ENCODE data around the gene UBTD1. TPM values are rescaled to one million over a fixed set of nuclear protein-coding genes. Genes with fewer than 3 reads are reported as not detected.

The UBTD1 gene
- total RNA-seq, 4 donors from 2014 or later = 0.40 to 4.1 (median 3.2) TPM

GRCh38 chr10:97577701-97578100 is 79.0 kb downstream of the UBTD1 start:
- TF ChIP-seq POLR2A (IDR thresholded peaks at IDR 0.05) = no peak
- Histone ChIP-seq H3K4me1 (no peaks in the 10 kb centered on the region), H3K36me3 (no peaks in the 10 kb centered on the region), H3K4me3 (no peak overlapping the region), H3K9me3 (no peaks in the 10 kb centered on the region), H3K27me3 (no peaks in the 10 kb centered on the region), H3K27ac (no peak overlapping the region)
- 60 to 80% methylated on average over 1 to 9 of the region's 9 CpGs for WGBS, 2 donors (ENCODE audit: low coverage in 1 of 2)
- in situ Hi-C loops (cut with MboI; ENCODE audit: low pct_ligation_motif_present in 1 of 4, low pct_unique_long_range_greater_than_20kb in 1 of 4, low sequenced_read_pairs in 3 of 4) (no loop called here), intact Hi-C loops (cut with DNase I; ENCODE audit: low total_unique reads) (no loop called here)
- DNase-seq = no peak

GRCh38 chr10:97578171-97578844 is 79.6 kb downstream of the UBTD1 start:
- 76 to 87% methylated on average over 15 to 39 of the region's 40 CpGs for WGBS, 2 donors (ENCODE audit: low coverage in 1 of 2)
- H3K27ac ChIP-seq = no peak overlapping the region
- TF ChIP-seq CTCF (IDR thresholded peaks at IDR 0.05) (no peak), EP300 (IDR thresholded peaks at IDR 0.05; ENCODE audit: low read depth) (no peak), POLR2AphosphoS5 (IDR thresholded peaks at IDR 0.05) (no peak), POLR2A (IDR thresholded peaks at IDR 0.05) (no peak)
- in situ Hi-C loops (cut with MboI; ENCODE audit: low pct_ligation_motif_present in 1 of 4, low pct_unique_long_range_greater_than_20kb in 1 of 4, low sequenced_read_pairs in 3 of 4) (no loop called here), intact Hi-C loops (cut with DNase I; ENCODE audit: low total_unique reads) (no loop called here)
- DNase-seq = no peak
- H3K4me1 ChIP-seq = no peaks in the 10 kb centered on the region
- no peak overlapping the region for H3K4me3 ChIP-seq
- no peaks in the 10 kb centered on the region for H3K27me3 ChIP-seq
- no peaks in the 10 kb centered on the region for H3K36me3 ChIP-seq
- H3K9me3 ChIP-seq = no peaks in the 10 kb centered on the region

DNA sequence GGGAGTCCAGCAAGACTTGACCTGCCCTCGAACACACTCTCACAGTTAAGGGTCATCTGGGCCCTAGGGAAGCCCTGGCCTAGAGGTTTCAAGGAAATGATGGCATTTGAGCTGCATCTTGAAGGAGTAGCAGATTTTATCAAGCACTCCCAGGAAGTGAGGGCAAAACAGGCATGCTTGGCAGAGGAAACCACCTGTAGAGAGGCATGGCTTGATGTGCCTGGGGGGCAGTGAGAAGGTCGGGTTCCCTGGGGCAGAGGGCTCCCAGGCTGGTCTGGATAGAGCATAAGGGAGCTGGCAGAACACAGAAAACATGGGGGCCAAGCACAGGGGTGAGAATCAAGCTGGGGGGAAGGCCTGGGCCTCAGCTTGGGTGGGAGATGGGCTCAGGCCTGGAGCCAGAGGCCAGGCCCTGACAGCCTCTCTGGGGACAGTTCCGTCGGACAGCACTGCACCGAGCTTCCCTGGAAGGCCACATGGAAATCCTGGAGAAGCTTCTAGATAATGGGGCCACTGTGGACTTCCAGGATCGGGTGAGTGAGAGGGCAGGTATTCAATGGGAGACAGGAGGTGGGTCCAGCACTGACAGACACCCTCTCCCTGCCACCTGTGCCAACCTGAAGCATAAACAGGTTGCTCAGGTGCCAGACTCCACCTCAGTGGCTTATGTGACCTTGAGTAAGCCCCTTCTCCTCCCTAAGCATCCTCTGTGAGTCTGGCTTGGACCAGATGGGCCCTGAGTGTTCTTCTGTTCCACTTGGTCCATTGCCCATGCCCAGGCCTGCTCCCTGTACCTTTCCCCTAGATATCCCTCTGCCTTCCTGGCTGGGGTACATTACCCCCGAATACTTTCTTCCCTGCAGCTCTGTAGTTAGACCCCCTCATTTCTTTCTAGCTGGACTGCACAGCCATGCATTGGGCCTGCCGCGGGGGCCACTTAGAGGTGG is 82.0 kb downstream of the UBTD1 start:
- no peaks in the 10 kb centered on the region for H3K27me3 ChIP-seq
- TF ChIP-seq EP300 (IDR thresholded peaks at IDR 0.05; ENCODE audit: low read depth) (no peak), CTCF (IDR thresholded peaks at IDR 0.05) (no peak), POLR2A (IDR thresholded peaks at IDR 0.05) (no peak), POLR2AphosphoS5 (IDR thresholded peaks at IDR 0.05) (no peak)
- H3K27ac ChIP-seq = no peak overlapping the region
- 73 to 91% methylated on average over 2 to 9 of the region's 9 CpGs for WGBS, 2 donors (ENCODE audit: low coverage in 1 of 2)
- intact Hi-C loops (cut with DNase I; ENCODE audit: low total_unique reads) (no loop called here), in situ Hi-C loops (cut with MboI; ENCODE audit: low pct_ligation_motif_present in 1 of 4, low pct_unique_long_range_greater_than_20kb in 1 of 4, low sequenced_read_pairs in 3 of 4) (no loop called here)
- no peaks in the 10 kb centered on the region for H3K36me3 ChIP-seq
- H3K4me3 ChIP-seq = no peak overlapping the region
- no peaks in the 10 kb centered on the region for H3K4me1 ChIP-seq
- no peak for DNase-seq
- H3K9me3 ChIP-seq = no peaks in the 10 kb centered on the region

DNA sequence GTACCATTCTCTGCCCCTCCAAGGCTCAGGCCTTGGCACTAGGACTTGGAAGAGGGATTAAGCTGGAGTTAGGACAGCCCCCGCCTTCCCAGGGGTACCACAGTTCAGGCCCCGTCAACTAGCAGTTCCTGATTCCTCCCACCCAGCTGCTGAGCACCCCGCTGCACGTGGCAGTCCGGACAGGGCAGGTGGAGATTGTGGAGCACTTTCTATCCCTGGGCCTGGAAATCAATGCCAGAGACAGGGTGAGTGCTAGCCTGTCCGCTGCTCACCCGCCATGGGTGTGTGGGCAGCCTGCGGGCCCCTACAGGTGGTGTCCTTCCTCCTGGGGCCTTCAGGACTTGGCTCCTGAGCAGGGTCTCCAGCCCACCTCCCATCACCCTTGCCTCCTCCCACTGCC is 83.4 kb downstream of the UBTD1 start:
- Histone ChIP-seq H3K4me1 (no peaks in the 10 kb centered on the region), H3K4me3 (no peak overlapping the region), H3K36me3 (no peaks in the 10 kb centered on the region), H3K9me3 (no peaks in the 10 kb centered on the region), H3K27ac (no peak overlapping the region), H3K27me3 (no peaks in the 10 kb centered on the region)
- WGBS, 2 donors (ENCODE audit: low coverage in 1 of 2) = 94% methylated on average over 8 of the region's 8 CpGs; no CpG with 5 or more reads in 1 of the 2 donors
- no peak for DNase-seq
- TF ChIP-seq POLR2AphosphoS5 (IDR thresholded peaks at IDR 0.05) = no peak
- TF ChIP-seq POLR2A (IDR thresholded peaks at IDR 0.05) = no peak
- no peak for TF ChIP-seq EP300 (IDR thresholded peaks at IDR 0.05; ENCODE audit: low read depth)
- no peak for TF ChIP-seq CTCF (IDR thresholded peaks at IDR 0.05)
- in situ Hi-C loops (cut with MboI; ENCODE audit: low pct_ligation_motif_present in 1 of 4, low pct_unique_long_range_greater_than_20kb in 1 of 4, low sequenced_read_pairs in 3 of 4) = no loop called here
- intact Hi-C loops (cut with DNase I; ENCODE audit: low total_unique reads) = no loop called here

Data from transverse colon (tissue), 4 donors.